Umbilical cord (tissue), 2 donors: ENCODE measurements around the gene CHEK1. TPM values are rescaled to one million over a fixed set of nuclear protein-coding genes. Genes with fewer than 3 reads are reported as not detected.

Source experiments
- DNase-seq: peaks from one replicate; pipeline ENCODE4 v3.0.0-alpha.2; 2015; ENCODE audit warnings: low spot score
- total RNA-seq: library from RNA; depleted of rRNA; stranded (reverse); fragments of >200 nt; gene quantifications from one replicate; pipeline ENCODE4 v1.2.3, GENCODE V29; 2014; ENCODE audit warnings: low replicate concordance; ENCODE audit not compliant: insufficient read depth

The CHEK1 gene
- total RNA-seq, 1 donor from 2014 or later = 80.2 TPM

GRCh38 chr11:125626288-125626950 lies 1.5 kb downstream of the CHEK1 start:
- peak; percentile 89 for DNase-seq

- DNase-seq = no peak
Observed at GRCh38 chr11:125627236-125627910, 2.4 kb downstream of the CHEK1 start.

GRCh38 chr11:125637840-125638239 lies 12.9 kb downstream of the CHEK1 start:
- DNase-seq = no peak

- DNase-seq = no peak
Observed at GRCh38 chr11:125638315-125638714, 13.4 kb downstream of the CHEK1 start.

- no peak for DNase-seq
Observed at GRCh38 chr11:125645871-125646270, 20.9 kb downstream of the CHEK1 start.

GRCh38 chr11:125649465-125650166 lies 24.7 kb downstream of the CHEK1 start:
- no peak for DNase-seq

GRCh38 chr11:125662689-125663088 lies 37.7 kb downstream of the CHEK1 start:
- no peak for DNase-seq

GRCh38 chr11:125663910-125664309 lies 38.9 kb downstream of the CHEK1 start:
- no peak for DNase-seq

GRCh38 chr11:125667151-125667550 lies 42.2 kb downstream of the CHEK1 start:
- DNase-seq = no peak

- DNase-seq = no peak
Observed at GRCh38 chr11:125670172-125670571, 45.2 kb downstream of the CHEK1 start.

GRCh38 chr11:125671561-125671960 lies 46.6 kb downstream of the CHEK1 start:
- DNase-seq = no peak

- DNase-seq = no peak
Observed at GRCh38 chr11:125674210-125674609, 49.2 kb downstream of the CHEK1 start.

GRCh38 chr11:125675196-125675595 lies 50.2 kb downstream of the CHEK1 start:
- no peak for DNase-seq

- no peak for DNase-seq
Observed at GRCh38 chr11:125679397-125679796, 54.4 kb downstream of the CHEK1 start.

- DNase-seq = no peak
Observed at GRCh38 chr11:125679837-125680236, 54.9 kb downstream of the CHEK1 start.

GRCh38 chr11:125680747-125681146 lies 55.8 kb downstream of the CHEK1 start, which contains the start of gene ACRV1:
ACRV1 (minus strand) TSS chr11:125680847; CDS start chr11:125680780, 67 bp downstream.
- DNase-seq = no peak

GRCh38 chr11:125685228-125685627 lies 60.3 kb downstream of the CHEK1 start:
- DNase-seq = no peak

GRCh38 chr11:125688066-125688465 lies 63.1 kb downstream of the CHEK1 start:
- no peak for DNase-seq

GRCh38 chr11:125688632-125689031 lies 63.7 kb downstream of the CHEK1 start:
- DNase-seq = no peak

- DNase-seq = no peak
Observed at GRCh38 chr11:125689274-125689859, 64.4 kb downstream of the CHEK1 start.

GRCh38 chr11:125690006-125690405 lies 65.0 kb downstream of the CHEK1 start:
- no peak for DNase-seq

GRCh38 chr11:125692887-125693286 lies 67.9 kb downstream of the CHEK1 start:
- DNase-seq = no peak
